Naive B cell (primary cell): Measurements from ENCODE around the gene CAMK1D. TPM values are rescaled to one million over a fixed set of nuclear protein-coding genes. Genes with fewer than 3 reads are reported as not detected.
A peak's percentile ranks its signal among the peaks of the same experiment; 100 is the strongest.
"Not testable (repeated sequence)": the region's sequence is repeated elsewhere in the genome, so short reads cannot be mapped to it uniquely, and the experiment has no call there.

Source experiments
- ATAC-seq, 2 donors: fragments of 150-1000 bp; cut with Tn5 transposase; 2 replicates each; pipeline ENCODE4 v1.10.0; 2021; ENCODE audit warnings: low read depth in 2 of 2, mild to moderate bottlenecking in 2 of 2, moderate library complexity in 2 of 2
- DNase-seq: peaks from one replicate; pipeline ENCODE4 v3.0.0; 2022
- H3K27ac Mint-ChIP-seq, 6 donors: one replicate each; pipeline ENCODE4 v1.8.0; 2020 to 2022; ENCODE audit warnings: mild to moderate bottlenecking in 6 of 6, mixed read lengths in 6 of 6, moderate library complexity in 5 of 6, inconsistent platforms in 2 of 6
- H3K27me3 Mint-ChIP-seq, 3 donors: one replicate each; pipeline ENCODE4 v1.8.0; 2021 to 2022; ENCODE audit warnings: mixed read lengths in 3 of 3, mild to moderate bottlenecking in 1 of 3
- H3K36me3 Mint-ChIP-seq, 2 donors: one replicate each; pipeline ENCODE4 v1.8.0; 2020 to 2022; ENCODE audit warnings: mixed read lengths in 2 of 2, inconsistent platforms in 1 of 2, mild to moderate bottlenecking in 1 of 2
- H3K4me1 Mint-ChIP-seq, 3 donors: one replicate each; pipeline ENCODE4 v1.8.0; 2020 to 2022; ENCODE audit warnings: mixed read lengths in 3 of 3, inconsistent platforms in 1 of 3, mild to moderate bottlenecking in 1 of 3, moderate library complexity in 1 of 3
- H3K4me3 Mint-ChIP-seq, 8 donors: one replicate each; pipeline ENCODE4 v1.8.0; 2020 to 2022; ENCODE audit warnings: mild to moderate bottlenecking in 8 of 8, mixed read lengths in 8 of 8, moderate library complexity in 8 of 8, inconsistent platforms in 2 of 8
- H3K9me3 Mint-ChIP-seq, 7 donors: one replicate each; pipeline ENCODE4 v1.8.0; 2020 to 2022; ENCODE audit warnings: mixed read lengths in 7 of 7, mild to moderate bottlenecking in 5 of 7, inconsistent platforms in 2 of 7, moderate library complexity in 1 of 7
- polyA plus RNA-seq, 6 donors: library from polyadenylated mRNA; unstranded; fragments of 300-500 nt; fragmentation: Illumina TruSeq; gene quantifications; one replicate each; pipeline ENCODE4 v1.2.3, GENCODE V29; 2021; ENCODE audit warnings: low read depth in 6 of 6

Gene CAMK1D
- polyA plus RNA-seq, 6 donors from 2014 or later: 12.2 to 54.1 (median 35.6) TPM

- Mint-ChIP-seq H3K36me3 (peaks cover 9 to 14% of the 10 kb centered on the region in 2 donors), H3K4me1 (peaks cover 68 to 91% (median 82%) of the 10 kb centered on the region in 3 donors), H3K27ac (peak overlapping the region in 1 of 6 donors; percentile 82), H3K4me3 (peak overlapping the region in 4 of 8 donors; percentile 5 to 82 (median 32)), H3K27me3 (no peaks in the 10 kb centered on the region), H3K9me3 (peaks cover 0 to 6% (median 0%) of the 10 kb centered on the region in 7 donors)
- DNase-seq (no peak), ATAC-seq (no peak)
Observed at GRCh38 chr10:12480440-12480839, 131.1 kb downstream of the CAMK1D start.

- Mint-ChIP-seq H3K9me3 (peaks cover 0 to 6% (median 0%) of the 10 kb centered on the region in 7 donors), H3K36me3 (peaks cover 8 to 12% of the 10 kb centered on the region in 2 donors), H3K27ac (peak overlapping the region in 5 of 6 donors; percentile 36 to 89 (median 87)), H3K4me1 (peaks cover 65 to 89% (median 77%) of the 10 kb centered on the region in 3 donors), H3K27me3 (no peaks in the 10 kb centered on the region), H3K4me3 (peak overlapping the region; percentile 65 to 87 (median 78))
- ATAC-seq: peak; percentile 18 to 32
- no peak for DNase-seq
Observed at GRCh38 chr10:12481924-12482323, 132.6 kb downstream of the CAMK1D start.

GRCh38 chr10:12482587-12482986 is 133.2 kb downstream of the CAMK1D start:
- Mint-ChIP-seq H3K36me3 (peaks cover 8 to 12% of the 10 kb centered on the region in 2 donors), H3K9me3 (peaks cover 0 to 6% (median 0%) of the 10 kb centered on the region in 7 donors), H3K4me1 (peaks cover 62 to 87% (median 70%) of the 10 kb centered on the region in 3 donors), H3K27ac (peak overlapping the region in 5 of 6 donors; percentile 41 to 89 (median 82)), H3K4me3 (peak overlapping the region; percentile 65 to 87 (median 78)), H3K27me3 (no peaks in the 10 kb centered on the region)
- ATAC-seq: peak; percentile 45 to 49
- no peak for DNase-seq

DNA sequence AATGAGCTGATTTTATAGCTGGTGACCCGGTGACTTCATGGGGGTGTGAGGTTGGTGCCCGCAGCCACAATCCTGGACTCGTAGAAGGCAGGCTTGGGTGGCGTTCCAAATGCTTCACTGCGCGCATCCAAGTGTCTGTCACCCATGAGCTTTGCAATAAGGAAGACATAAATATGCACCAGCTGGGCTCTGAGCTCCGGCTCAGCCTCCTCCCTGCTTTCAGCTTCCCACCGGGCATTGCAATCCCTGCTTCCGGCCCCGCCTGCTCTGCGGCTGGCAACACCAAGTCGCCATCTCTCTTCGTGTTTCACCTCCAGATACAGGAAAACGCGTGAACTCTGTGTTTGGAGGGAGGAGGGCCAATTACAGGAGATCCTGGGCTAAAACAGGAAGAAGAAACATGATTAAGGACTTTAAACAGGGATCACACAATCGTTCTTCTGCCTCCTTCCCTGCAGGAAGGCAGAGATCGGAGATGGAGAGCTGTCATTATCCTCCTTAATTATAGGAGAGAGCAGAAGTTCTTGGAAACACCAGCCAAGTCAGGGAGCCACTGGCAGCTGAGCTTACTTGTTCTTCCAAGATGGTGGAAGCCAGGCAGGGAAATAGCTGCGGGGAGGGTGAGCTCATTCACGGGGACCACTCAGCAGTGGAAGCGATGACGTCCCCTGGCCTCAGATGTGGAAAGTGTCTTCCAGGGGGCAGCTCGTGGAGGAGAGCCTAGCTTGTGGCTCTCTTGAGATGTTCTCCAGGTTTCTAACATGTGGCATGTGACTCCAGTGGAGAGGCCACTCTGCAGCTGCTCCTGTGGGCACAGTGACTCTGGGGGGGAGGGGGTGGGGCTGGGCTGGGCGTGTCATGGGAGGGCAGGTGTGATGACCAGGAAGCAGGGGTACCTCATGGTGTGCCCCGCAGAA is 134.9 kb downstream of the CAMK1D start:
- Mint-ChIP-seq H3K4me3 (peak overlapping the region in 3 of 8 donors; percentile 21 to 60 (median 41)), H3K36me3 (peaks cover 7 to 8% of the 10 kb centered on the region in 2 donors), H3K9me3 (peaks cover 0 to 6% (median 0%) of the 10 kb centered on the region in 7 donors), H3K27ac (peak overlapping the region in 3 of 6 donors; percentile 74 to 96 (median 84)), H3K27me3 (no peaks in the 10 kb centered on the region), H3K4me1 (peaks cover 57 to 81% (median 60%) of the 10 kb centered on the region in 3 donors)
- no peak for DNase-seq
- no peak for ATAC-seq

GRCh38 chr10:12484941-12485805 is 135.8 kb downstream of the CAMK1D start:
- H3K36me3 Mint-ChIP-seq: peaks cover 7 to 8% of the 10 kb centered on the region in 2 donors
- DNase-seq (no peak), ATAC-seq (peak; percentile 73 to 78)
- H3K27me3 Mint-ChIP-seq: no peaks in the 10 kb centered on the region
- H3K4me3 Mint-ChIP-seq: peak overlapping the region; percentile 52 to 82 (median 64)
- peak overlapping the region in 5 of 6 donors; percentile 78 to 96 (median 85) for H3K27ac Mint-ChIP-seq
- peaks cover 0 to 6% (median 0%) of the 10 kb centered on the region in 7 donors for H3K9me3 Mint-ChIP-seq
- peaks cover 57 to 80% (median 60%) of the 10 kb centered on the region in 3 donors for H3K4me1 Mint-ChIP-seq

- ATAC-seq (no peak), DNase-seq (no peak)
- Mint-ChIP-seq H3K4me1 (peaks cover 47 to 71% (median 48%) of the 10 kb centered on the region in 3 donors), H3K27me3 (no peaks in the 10 kb centered on the region), H3K9me3 (no peaks in the 10 kb centered on the region), H3K4me3 (no peak overlapping the region), H3K27ac (peak overlapping the region in 3 of 6 donors; percentile 34 to 69 (median 37)), H3K36me3 (no peaks in the 10 kb centered on the region)
Observed at GRCh38 chr10:12487366-12487765, 138.0 kb downstream of the CAMK1D start.

- no peaks in the 10 kb centered on the region for H3K9me3 Mint-ChIP-seq
- peak overlapping the region in 2 of 6 donors; percentile 34 to 44 for H3K27ac Mint-ChIP-seq
- H3K36me3 Mint-ChIP-seq: no peaks in the 10 kb centered on the region
- peaks cover 50 to 76% (median 52%) of the 10 kb centered on the region in 3 donors for H3K4me1 Mint-ChIP-seq
- no peaks in the 10 kb centered on the region for H3K27me3 Mint-ChIP-seq
- no peak for ATAC-seq
- no peak for DNase-seq
- no peak overlapping the region for H3K4me3 Mint-ChIP-seq
Observed at GRCh38 chr10:12488626-12489025, 139.3 kb downstream of the CAMK1D start.

DNA sequence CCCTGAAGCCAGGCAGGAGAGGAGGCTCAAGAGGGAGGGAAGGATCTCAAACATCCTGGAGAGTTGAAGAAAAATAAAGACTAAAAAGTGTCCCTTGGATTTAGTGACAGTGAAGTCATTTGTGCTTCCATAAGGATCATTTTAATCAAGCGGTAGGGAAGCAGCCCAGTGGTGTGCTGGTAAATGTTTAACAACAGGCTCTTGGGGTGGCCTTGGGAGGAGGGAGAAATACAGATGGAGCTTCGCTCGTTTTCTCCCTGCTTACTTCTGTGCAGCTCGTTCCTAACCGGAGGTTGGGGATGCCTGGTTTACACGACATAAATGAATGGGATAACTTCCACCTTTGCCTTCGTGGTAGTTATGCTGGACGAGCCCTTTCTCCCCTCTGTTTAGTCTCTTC is 140.0 kb downstream of the CAMK1D start:
- ATAC-seq: no peak
- Mint-ChIP-seq H3K9me3 (no peaks in the 10 kb centered on the region), H3K27me3 (no peaks in the 10 kb centered on the region), H3K4me3 (no peak overlapping the region), H3K4me1 (peaks cover 47 to 76% (median 52%) of the 10 kb centered on the region in 3 donors), H3K27ac (peak overlapping the region in 3 of 6 donors; percentile 13 to 87 (median 65)), H3K36me3 (no peaks in the 10 kb centered on the region)
- DNase-seq: no peak

DNA sequence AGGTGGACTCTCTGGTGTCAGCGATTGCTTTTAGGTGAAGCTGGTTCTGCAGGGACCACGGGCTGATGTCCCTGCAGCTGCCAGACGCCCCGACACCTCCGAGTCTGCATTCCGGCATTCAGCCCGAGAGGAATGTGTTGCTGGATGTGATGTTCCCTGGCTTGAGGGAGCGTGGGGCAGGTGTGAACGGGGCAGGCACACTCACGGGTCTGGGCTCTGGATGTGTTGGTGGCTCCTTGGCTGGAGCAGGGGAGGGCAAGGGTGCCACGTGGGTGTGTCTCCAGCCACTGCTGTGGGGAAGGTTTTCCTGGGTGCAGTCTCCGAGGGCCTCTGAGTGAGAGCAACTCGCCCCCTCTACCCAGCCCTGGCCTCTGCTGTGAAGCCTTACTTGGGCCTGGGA is 140.5 kb downstream of the CAMK1D start:
- Mint-ChIP-seq H3K27me3 (no peaks in the 10 kb centered on the region), H3K36me3 (no peaks in the 10 kb centered on the region), H3K4me1 (peaks cover 44 to 76% (median 47%) of the 10 kb centered on the region in 3 donors), H3K9me3 (no peaks in the 10 kb centered on the region), H3K4me3 (peak overlapping the region in 1 of 8 donors; percentile 12), H3K27ac (peak overlapping the region in 4 of 6 donors; percentile 38 to 90 (median 70))
- DNase-seq: no peak
- ATAC-seq: no peak

- Mint-ChIP-seq H3K4me3 (no peak overlapping the region), H3K9me3 (no peaks in the 10 kb centered on the region), H3K27ac (peak overlapping the region in 2 of 6 donors; percentile 48 to 65), H3K4me1 (peaks cover 37 to 75% (median 38%) of the 10 kb centered on the region in 3 donors), H3K27me3 (no peaks in the 10 kb centered on the region), H3K36me3 (no peaks in the 10 kb centered on the region)
- ATAC-seq: no peak
- no peak for DNase-seq
Observed at GRCh38 chr10:12490963-12491362, 141.6 kb downstream of the CAMK1D start.

- Mint-ChIP-seq H3K4me1 (peaks cover 38 to 74% (median 43%) of the 10 kb centered on the region in 3 donors), H3K27ac (no peak overlapping the region), H3K36me3 (no peaks in the 10 kb centered on the region), H3K4me3 (no peak overlapping the region), H3K27me3 (no peaks in the 10 kb centered on the region), H3K9me3 (no peaks in the 10 kb centered on the region)
- no peak for DNase-seq
- ATAC-seq: no peak
Observed at GRCh38 chr10:12491491-12491890, 142.1 kb downstream of the CAMK1D start.

DNA sequence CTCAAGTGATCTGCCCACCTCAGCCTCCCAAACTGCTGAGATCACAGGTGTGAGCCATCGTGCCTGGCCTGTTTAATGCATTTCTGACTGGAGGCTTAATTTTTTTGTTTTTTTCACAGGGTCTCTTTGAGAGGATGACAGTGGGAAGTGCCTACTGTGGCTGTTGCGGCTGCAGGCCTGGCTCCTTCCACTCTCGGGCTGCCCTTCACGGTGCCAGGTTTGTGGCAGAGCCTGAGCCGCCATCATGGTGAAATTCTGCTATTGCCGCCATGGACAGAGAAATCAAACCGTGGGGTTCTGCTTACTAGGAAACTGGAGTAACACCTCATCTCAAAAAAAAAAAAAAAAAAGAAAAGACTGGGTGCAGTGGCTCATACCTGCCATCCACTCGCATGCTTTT is 142.7 kb downstream of the CAMK1D start:
- peak overlapping the region in 1 of 6 donors; percentile 39 for H3K27ac Mint-ChIP-seq
- H3K4me1 Mint-ChIP-seq: peaks cover 37 to 72% (median 49%) of the 10 kb centered on the region in 3 donors
- H3K9me3 Mint-ChIP-seq: no peaks in the 10 kb centered on the region
- no peaks in the 10 kb centered on the region for H3K36me3 Mint-ChIP-seq
- no peaks in the 10 kb centered on the region for H3K27me3 Mint-ChIP-seq
- ATAC-seq (no peak), DNase-seq (no peak)
- H3K4me3 Mint-ChIP-seq: no peak overlapping the region

DNA sequence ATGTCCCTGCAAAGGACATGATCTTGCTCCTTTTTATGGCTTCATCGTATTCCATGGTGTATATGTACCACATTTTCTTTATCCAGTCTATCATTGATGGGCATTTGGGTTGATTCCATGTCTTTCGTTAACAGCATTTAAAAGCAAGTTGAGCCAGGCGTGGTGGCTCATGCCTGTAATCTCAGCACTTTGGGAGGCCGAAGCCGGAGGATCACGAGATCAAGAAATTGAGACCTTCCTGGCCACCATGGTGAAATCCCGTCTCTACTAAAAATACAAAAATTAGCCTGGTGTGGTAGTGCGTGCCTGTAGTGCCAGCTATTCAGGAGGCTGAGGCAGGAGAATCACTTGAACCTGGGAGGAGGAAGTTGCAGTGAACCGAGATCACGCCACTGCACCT is 147.7 kb downstream of the CAMK1D start:
- peak overlapping the region in 2 of 6 donors; percentile 6 to 82 for H3K27ac Mint-ChIP-seq
- H3K27me3 Mint-ChIP-seq, ATAC-seq, H3K9me3 Mint-ChIP-seq, DNase-seq, H3K36me3 Mint-ChIP-seq: not testable (repeated sequence)
- peaks cover 62 to 90% (median 74%) of the 10 kb centered on the region in 3 donors for H3K4me1 Mint-ChIP-seq
- H3K4me3 Mint-ChIP-seq: peak overlapping the region in 1 of 8 donors; percentile 51
